GM12801 (cell line): Measurements from ENCODE around the gene SLC44A3.

Source experiments
- TF ChIP-seq, protein P1 (sequence below): IDR thresholded peaks from one replicate; pipeline ENCODE4 v1.5.1; 2011; ENCODE audit warnings: control low read depth; ENCODE audit not compliant: insufficient read length; ENCODE audit errors: extremely low read depth

The SLC44A3 gene

GRCh38 chr1:94873520-94874351, 53.6 kb downstream of the SLC44A3 start:
- TF ChIP-seq, protein P1, sequence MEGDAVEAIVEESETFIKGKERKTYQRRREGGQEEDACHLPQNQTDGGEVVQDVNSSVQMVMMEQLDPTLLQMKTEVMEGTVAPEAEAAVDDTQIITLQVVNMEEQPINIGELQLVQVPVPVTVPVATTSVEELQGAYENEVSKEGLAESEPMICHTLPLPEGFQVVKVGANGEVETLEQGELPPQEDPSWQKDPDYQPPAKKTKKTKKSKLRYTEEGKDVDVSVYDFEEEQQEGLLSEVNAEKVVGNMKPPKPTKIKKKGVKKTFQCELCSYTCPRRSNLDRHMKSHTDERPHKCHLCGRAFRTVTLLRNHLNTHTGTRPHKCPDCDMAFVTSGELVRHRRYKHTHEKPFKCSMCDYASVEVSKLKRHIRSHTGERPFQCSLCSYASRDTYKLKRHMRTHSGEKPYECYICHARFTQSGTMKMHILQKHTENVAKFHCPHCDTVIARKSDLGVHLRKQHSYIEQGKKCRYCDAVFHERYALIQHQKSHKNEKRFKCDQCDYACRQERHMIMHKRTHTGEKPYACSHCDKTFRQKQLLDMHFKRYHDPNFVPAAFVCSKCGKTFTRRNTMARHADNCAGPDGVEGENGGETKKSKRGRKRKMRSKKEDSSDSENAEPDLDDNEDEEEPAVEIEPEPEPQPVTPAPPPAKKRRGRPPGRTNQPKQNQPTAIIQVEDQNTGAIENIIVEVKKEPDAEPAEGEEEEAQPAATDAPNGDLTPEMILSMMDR, result no peak

- TF ChIP-seq, protein P1, result no peak
These were observed 54.3 kb downstream of the SLC44A3 start for GRCh38 chr1:94874423-94874822.

DNA sequence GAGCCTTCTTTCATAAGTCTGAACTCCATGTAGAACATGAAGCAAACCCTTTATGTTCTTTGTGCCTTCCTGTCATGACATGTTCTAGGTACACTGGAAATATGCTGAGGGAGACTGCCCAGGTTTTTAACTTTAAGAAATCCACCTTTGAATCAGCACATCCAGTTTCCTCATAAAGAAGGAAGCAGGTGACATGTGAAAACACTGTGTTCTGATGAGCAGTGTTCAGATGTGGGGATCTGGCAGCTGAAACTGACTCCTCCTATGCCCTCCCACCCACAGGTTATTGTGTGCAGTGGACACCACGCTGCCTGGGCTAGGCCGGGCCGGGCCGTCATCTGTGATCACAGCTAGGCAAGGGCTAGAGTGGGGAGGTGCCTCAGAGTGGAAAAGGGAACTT, 55.6 kb downstream of the SLC44A3 start:
- TF ChIP-seq, protein P1, result no peak

DNA sequence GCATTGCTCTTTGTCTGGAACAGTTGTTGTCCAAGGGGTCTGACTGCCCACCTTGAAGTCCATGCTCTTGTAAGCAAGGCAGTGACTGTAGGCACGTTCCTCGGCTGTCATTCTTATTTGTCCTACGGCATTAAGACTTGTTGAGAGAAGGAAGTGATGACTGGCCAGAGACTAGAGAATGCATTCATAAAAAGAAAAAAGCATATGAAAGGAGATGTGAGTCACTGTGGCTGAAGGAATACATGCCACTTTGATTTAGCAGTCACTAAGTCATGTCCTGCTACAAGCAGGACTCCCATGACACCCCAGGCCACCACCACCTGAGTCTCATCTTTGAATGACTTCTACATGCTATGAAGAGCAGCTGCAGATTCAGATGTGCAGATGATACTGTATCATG, 56.2 kb downstream of the SLC44A3 start:
- TF ChIP-seq, protein P1, result no peak

GRCh38 chr1:94878329-94878728, 58.2 kb downstream of the SLC44A3 start:
- TF ChIP-seq, protein P1, result no peak

DNA sequence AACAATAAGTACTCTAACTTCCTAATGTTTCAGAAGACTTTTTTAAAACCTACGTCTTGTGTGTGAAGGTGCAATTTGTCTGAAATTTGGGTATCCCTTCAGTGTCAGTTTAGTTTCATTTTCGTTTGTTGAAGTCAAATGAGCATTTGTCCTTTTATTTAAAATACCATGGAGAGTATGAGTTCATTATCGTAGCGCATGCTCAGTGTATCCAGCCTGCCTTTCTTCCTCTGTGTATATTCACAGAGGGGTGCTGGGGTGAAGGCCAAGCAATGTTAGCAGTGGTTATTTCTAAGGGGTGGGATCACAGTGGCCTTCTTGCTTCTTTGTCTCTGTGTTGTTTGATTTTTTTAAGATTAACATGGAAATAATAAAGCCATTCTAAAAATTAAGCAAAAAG, 63.5 kb downstream of the SLC44A3 start:
- TF ChIP-seq, protein P1, result no peak

- TF ChIP-seq, protein P1, result no peak
These were observed 63.9 kb downstream of the SLC44A3 start for GRCh38 chr1:94884106-94884505.
